ENCODE measurements around the gene DHX58.

DNA sequence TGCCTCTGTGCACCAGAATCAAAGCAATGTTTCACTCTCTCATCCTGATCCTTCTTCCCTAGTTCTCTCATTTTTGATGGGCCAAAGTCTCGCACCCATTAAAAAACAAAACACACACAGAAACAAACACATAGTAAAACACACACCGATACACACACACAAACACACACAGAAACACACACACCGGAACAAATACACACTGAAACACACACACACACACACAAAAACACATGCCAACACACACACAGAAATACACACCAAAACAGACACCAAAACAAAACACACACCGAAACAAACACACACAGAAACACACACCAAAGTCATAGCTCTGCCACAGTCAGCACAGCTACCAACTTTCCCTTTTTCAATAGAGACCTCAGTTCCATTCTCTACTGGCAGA lies 18.7 kb upstream of the DHX58 start:
- no peak for TF ChIP-seq GATA2 (IDR thresholded peaks at IDR 0.05; ENCODE audit: low read depth, low read length)
- no peak for TF ChIP-seq GATA3 (IDR thresholded peaks at IDR 0.05; ENCODE audit: low read depth, low read length)
